Upper lobe of right lung (tissue), 1 donor: Measurements from ENCODE around the gene ARL2. TPM values are rescaled to one million over a fixed set of nuclear protein-coding genes. Genes with fewer than 3 reads are reported as not detected.

Source experiments
- ATAC-seq: fragments of 200-7000 bp; cut with Tn5 transposase; one replicate; pipeline ENCODE4 v1.9.1; 2020; ENCODE audit warnings: mild to moderate bottlenecking, moderate library complexity
- DNase-seq: peaks from one replicate; pipeline ENCODE4 v3.0.0-alpha.2; 2020
- H3K27ac ChIP-seq: fragments of 200-600 bp; one replicate; pipeline ENCODE4 v1.8.0; 2022
- H3K27me3 ChIP-seq: fragments of 200-600 bp; one replicate; pipeline ENCODE4 v1.8.0; 2022; ENCODE audit warnings: mild to moderate bottlenecking
- H3K36me3 ChIP-seq: fragments of 200-600 bp; one replicate; pipeline ENCODE4 v1.8.0; 2022
- H3K4me1 ChIP-seq: fragments of 200-600 bp; one replicate; pipeline ENCODE4 v1.8.0; 2022
- H3K4me3 ChIP-seq: fragments of 200-600 bp; one replicate; pipeline ENCODE4 v1.8.0; 2022; ENCODE audit warnings: mild to moderate bottlenecking
- H3K9me3 ChIP-seq: fragments of 200-600 bp; one replicate; pipeline ENCODE4 v1.8.0; 2022
- intact Hi-C: fragments of 100-400 bp; cut with DNase I; formaldehyde crosslinking; loops from one replicate; pipeline ENCODE4 v1.11.0; 2022
- total RNA-seq: library from RNA; stranded (reverse); fragmentation: NEBNext Ultra II Directional; extraction: Animal tissue kit (Norgen Biotek cat#: 25700); gene quantifications from one replicate; pipeline ENCODE4 v1.2.1, GENCODE V29; 2021
- TF ChIP-seq, protein P1 (sequence below): fragments of 200-600 bp; IDR thresholded peaks from one replicate; pipeline ENCODE4 v1.8.0; 2022; ENCODE audit warnings: antibody characterized with exemption
- donor health status: DM: no; HTN: yes; CAD: no; lungs with severe emphysema.

Gene ARL2
- total RNA-seq, 1 donor from 2014 or later = 84.4 TPM

DNA sequence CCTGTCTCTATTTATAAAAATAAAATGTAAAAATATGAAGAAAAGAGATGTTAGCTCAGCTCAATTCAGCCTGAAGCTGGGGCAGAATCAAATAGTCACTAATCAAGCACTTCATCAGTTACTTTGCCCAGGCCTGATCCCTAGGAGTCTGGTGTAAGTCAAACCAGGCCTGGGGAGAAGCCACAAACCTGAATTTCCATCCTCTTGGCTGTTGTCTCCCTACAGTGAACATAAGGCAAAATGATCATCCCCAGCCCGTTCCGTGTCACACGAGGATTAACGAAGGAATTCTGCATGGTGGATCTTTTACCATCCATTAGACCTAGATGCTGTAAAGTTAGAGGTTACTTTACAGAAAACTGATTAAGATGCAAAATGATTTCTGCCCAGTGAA lies 50.9 kb downstream of the ARL2 start:
- DNase-seq = no peak
- intact Hi-C loops = no loop called here
- Histone ChIP-seq H3K36me3 (no peaks in the 10 kb centered on the region), H3K27me3 (no peaks in the 10 kb centered on the region), H3K27ac (no peak overlapping the region), H3K9me3 (no peaks in the 10 kb centered on the region), H3K4me1 (no peaks in the 10 kb centered on the region), H3K4me3 (no peak overlapping the region)
- TF ChIP-seq, protein P1, sequence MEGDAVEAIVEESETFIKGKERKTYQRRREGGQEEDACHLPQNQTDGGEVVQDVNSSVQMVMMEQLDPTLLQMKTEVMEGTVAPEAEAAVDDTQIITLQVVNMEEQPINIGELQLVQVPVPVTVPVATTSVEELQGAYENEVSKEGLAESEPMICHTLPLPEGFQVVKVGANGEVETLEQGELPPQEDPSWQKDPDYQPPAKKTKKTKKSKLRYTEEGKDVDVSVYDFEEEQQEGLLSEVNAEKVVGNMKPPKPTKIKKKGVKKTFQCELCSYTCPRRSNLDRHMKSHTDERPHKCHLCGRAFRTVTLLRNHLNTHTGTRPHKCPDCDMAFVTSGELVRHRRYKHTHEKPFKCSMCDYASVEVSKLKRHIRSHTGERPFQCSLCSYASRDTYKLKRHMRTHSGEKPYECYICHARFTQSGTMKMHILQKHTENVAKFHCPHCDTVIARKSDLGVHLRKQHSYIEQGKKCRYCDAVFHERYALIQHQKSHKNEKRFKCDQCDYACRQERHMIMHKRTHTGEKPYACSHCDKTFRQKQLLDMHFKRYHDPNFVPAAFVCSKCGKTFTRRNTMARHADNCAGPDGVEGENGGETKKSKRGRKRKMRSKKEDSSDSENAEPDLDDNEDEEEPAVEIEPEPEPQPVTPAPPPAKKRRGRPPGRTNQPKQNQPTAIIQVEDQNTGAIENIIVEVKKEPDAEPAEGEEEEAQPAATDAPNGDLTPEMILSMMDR = no peak
- ATAC-seq = no peak

DNA sequence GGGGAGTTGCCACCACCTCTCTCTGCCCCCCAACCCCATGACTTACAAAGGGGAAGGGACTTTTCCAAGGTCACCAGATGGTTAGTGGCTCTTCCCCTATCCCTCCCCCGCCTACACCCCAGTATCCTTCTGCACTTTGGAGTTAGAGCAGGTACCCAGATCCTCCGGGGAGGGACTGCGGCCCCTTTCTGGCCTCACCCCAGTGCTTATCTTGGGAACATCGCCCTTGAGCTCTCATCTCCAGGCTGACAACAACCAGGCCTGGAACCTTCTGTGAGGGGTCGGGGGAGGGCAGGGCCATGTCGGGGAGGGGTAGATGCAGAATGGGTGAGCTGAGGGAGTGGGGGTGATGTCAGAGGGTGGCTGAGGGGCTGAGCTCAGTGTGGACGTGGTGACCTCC lies 51.9 kb downstream of the ARL2 start:
- TF ChIP-seq, protein P1 = no peak
- no peaks in the 10 kb centered on the region for H3K27me3 ChIP-seq
- intact Hi-C loops = no loop called here
- ATAC-seq (no peak), DNase-seq (no peak)
- H3K4me3 ChIP-seq = no peak overlapping the region
- H3K4me1 ChIP-seq = no peaks in the 10 kb centered on the region
- no peaks in the 10 kb centered on the region for H3K36me3 ChIP-seq
- no peak overlapping the region for H3K27ac ChIP-seq
- H3K9me3 ChIP-seq = no peaks in the 10 kb centered on the region

DNA sequence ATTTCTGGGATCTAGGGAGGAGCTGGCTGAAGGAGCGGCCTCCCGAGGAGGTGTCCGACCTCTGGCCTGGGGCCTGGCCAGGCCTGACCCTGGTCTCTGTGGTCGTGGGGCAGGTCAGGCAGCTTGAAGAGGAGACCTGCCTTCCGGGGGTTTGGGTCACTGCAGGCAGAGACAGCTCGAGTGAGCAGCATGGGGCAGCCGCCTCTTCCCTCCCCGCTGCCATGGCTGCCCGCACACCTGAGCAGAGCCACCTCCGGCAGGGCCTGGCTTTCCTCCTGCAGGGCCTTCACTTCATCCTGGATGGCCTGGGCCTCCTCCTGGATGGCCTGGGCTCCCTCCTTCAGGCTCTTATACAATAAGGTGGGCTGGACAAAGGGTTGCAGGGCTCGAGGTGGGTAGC lies 52.4 kb downstream of the ARL2 start:
- DNase-seq = no peak
- Histone ChIP-seq H3K9me3 (no peaks in the 10 kb centered on the region), H3K27me3 (no peaks in the 10 kb centered on the region), H3K4me3 (no peak overlapping the region), H3K36me3 (no peaks in the 10 kb centered on the region), H3K27ac (no peak overlapping the region), H3K4me1 (no peaks in the 10 kb centered on the region)
- intact Hi-C loops = no loop called here
- TF ChIP-seq, protein P1 = no peak
- ATAC-seq = no peak

DNA sequence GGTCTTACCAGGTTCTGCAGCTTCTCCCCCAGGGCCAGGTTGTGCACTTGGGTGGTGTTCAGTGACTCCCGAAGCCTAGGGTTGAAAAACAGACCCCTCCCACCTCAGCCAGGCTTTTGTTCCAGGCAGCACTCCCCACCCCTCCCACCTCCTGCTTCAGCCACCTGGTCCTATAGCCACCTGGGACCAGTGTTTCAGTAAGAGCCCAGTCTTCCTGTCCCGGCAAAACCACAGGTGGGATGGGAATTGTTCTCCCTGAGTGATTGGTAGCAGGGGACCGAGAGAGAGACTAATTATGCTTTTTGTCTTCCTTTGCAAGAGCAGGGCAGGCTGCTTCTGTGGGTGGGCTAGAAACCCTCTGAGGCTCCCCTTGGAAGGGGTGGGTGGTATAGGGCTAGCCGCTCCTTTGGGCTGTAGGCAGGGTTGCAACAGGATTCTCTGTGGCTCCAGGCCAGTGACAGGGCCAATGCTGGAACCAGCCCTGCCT lies 52.9 kb downstream of the ARL2 start:
- no peak for DNase-seq
- intact Hi-C loops = no loop called here
- no peak for ATAC-seq
- Histone ChIP-seq H3K27ac (no peak overlapping the region), H3K27me3 (no peaks in the 10 kb centered on the region), H3K4me1 (no peaks in the 10 kb centered on the region), H3K9me3 (no peaks in the 10 kb centered on the region), H3K4me3 (no peak overlapping the region), H3K36me3 (no peaks in the 10 kb centered on the region)
- TF ChIP-seq, protein P1 = no peak

DNA sequence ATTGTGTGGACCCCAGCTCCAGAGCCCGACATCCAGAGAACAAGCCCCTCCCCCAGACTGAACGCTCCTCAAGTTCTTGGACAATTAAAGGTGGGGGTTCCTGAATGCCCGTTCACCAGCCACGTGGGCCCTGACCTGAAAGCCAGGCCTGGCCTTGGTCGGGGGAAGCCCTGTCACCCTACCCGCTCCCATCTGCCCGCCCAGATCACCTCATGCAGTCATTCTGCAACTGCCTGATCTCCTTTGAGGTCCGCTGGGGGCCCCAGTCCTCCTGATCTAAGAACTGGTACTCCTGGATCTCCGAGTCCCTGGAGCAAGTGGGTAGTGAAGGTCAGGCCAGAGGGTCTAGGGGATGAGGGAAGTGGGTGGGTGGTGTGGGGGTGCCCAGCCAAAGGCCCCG lies 53.5 kb downstream of the ARL2 start:
- Histone ChIP-seq H3K27me3 (no peaks in the 10 kb centered on the region), H3K27ac (no peak overlapping the region), H3K9me3 (no peaks in the 10 kb centered on the region), H3K4me1 (no peaks in the 10 kb centered on the region), H3K4me3 (no peak overlapping the region), H3K36me3 (no peaks in the 10 kb centered on the region)
- intact Hi-C loops = no loop called here
- TF ChIP-seq, protein P1 = no peak
- ATAC-seq = no peak
- DNase-seq = no peak

DNA sequence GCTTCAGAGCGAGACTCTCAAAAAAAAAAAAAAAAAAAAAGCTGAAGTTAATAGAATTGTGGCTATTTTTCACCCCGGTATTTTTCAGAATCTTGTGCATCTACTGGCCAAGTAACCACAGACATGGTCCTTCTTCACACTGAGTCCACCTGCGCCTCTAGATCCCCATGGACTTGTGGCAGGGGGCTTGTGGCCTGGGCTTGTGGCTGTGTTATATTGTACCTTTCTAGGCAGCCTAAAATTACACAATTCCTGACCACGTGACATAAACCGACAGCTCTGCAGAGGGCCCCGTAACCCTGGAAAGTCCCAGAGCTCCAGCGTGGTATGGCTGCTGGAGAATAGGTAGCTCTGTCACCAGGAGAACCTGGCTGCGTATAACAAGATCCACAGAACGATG lies 55.3 kb downstream of the ARL2 start:
- no peak for ATAC-seq
- TF ChIP-seq, protein P1 = no peak
- intact Hi-C loops = no loop called here

More for the DNA sequence above, 55.3 kb downstream of the ARL2 start:
- Histone ChIP-seq H3K4me3 (no peak overlapping the region), H3K36me3 (no peaks in the 10 kb centered on the region), H3K27ac (no peak overlapping the region), H3K27me3 (no peaks in the 10 kb centered on the region), H3K4me1 (no peaks in the 10 kb centered on the region), H3K9me3 (no peaks in the 10 kb centered on the region)
- no peak for DNase-seq
